Breast epithelium (tissue), 3 donors: ENCODE results near the gene SPAG6.

Experiments
- POLR2A ChIP-seq: fragments of 450-650 bp; IDR thresholded peaks from one replicate; pipeline ENCODE4 v1.6.1; 2016; ENCODE audit warnings: antibody characterized with exemption, mild to moderate bottlenecking, moderate library complexity
- POLR2AphosphoS5 ChIP-seq, 3 donors: sonication (generic); formaldehyde crosslinking; IDR thresholded peaks; one replicate each; pipeline ENCODE4 v1.6.1; 2017; ENCODE audit warnings: antibody characterized with exemption in 3 of 3
- TF ChIP-seq, protein P1 (sequence below), 3 donors: fragments of 450-650 bp; IDR thresholded peaks; one replicate each; pipeline ENCODE4 v1.5.1; 2016 to 2017; ENCODE audit warnings: antibody characterized with exemption in 3 of 3, mild to moderate bottlenecking in 3 of 3, moderate library complexity in 3 of 3

DNA sequence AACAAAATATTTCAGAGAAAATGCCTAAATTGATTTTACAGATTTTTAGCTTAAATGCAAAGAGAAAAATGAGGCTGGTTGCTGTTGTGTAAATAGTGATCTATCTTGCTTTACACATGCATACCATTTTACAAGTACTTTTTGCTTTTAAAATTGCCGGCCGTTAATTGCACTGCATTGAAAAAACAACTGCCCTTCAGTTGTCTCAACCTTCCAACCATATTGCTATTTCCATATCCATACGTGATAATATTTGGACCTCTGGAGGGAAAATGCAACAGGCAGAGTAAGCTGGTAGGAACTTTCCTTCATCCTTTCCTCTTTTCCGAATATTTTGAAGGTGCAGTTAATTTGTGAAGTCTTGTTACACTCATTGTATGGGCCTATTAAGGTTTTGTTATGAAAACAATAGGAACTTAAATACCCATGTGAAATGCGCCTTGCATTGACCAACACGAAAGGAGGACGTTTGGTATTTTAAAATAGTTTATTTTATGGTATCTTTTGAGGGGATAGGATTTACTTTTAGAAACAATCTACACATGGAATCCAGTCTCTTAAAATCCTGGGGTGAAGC is 13.1 kb upstream of the SPAG6 start:
- TF ChIP-seq, protein P1, sequence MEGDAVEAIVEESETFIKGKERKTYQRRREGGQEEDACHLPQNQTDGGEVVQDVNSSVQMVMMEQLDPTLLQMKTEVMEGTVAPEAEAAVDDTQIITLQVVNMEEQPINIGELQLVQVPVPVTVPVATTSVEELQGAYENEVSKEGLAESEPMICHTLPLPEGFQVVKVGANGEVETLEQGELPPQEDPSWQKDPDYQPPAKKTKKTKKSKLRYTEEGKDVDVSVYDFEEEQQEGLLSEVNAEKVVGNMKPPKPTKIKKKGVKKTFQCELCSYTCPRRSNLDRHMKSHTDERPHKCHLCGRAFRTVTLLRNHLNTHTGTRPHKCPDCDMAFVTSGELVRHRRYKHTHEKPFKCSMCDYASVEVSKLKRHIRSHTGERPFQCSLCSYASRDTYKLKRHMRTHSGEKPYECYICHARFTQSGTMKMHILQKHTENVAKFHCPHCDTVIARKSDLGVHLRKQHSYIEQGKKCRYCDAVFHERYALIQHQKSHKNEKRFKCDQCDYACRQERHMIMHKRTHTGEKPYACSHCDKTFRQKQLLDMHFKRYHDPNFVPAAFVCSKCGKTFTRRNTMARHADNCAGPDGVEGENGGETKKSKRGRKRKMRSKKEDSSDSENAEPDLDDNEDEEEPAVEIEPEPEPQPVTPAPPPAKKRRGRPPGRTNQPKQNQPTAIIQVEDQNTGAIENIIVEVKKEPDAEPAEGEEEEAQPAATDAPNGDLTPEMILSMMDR (IDR thresholded peaks at IDR 0.05): no peak
- TF ChIP-seq POLR2AphosphoS5 (IDR thresholded peaks at IDR 0.05): no peak
- TF ChIP-seq POLR2A: no peak
